ENCODE data around the gene HDGFL2. TPM values are rescaled to one million over a fixed set of nuclear protein-coding genes. Genes with fewer than 3 reads are reported as not detected.

The HDGFL2 gene
- total and polyA plus RNA-seq, 10 of the 15 experiments (the other 5 are each of a cell fraction or from before 2014, with no cell fraction given): 0.16 to 56.9 (median 25.3) TPM

GRCh38 chr19:4428326-4428975 is 43.6 kb upstream of the HDGFL2 start (continued):
- TF ChIP-seq MYC (IDR thresholded peaks at IDR 0.05; ENCODE audit: insufficient read depth, insufficient read length, insufficient replicate concordance, low read length, severe bottlenecking): no peak
- no peak for TF ChIP-seq CBX3 (IDR thresholded peaks at IDR 0.05; ENCODE audit: borderline replicate concordance, low read depth)
- TF ChIP-seq GATAD2B (conservative IDR thresholded peaks at IDR 0.05; ENCODE audit: low read depth): no peak

GRCh38 chr19:4429256-4429655 is 42.8 kb upstream of the HDGFL2 start:
- Histone ChIP-seq H3K9me3 (replicated peaks; ENCODE audit: control insufficient read depth, insufficient read depth, low read length) (no peaks in the 10 kb centered on the region), H3K4me3 (no peak overlapping the region), H3K27ac (ENCODE audit: control insufficient read depth, insufficient read depth) (no peak overlapping the region; the same call in 1 of the 2 replicates), H3K79me2 (ENCODE audit: control insufficient read depth, insufficient read depth, low read length) (no peaks in the 10 kb centered on the region), H3K27me3 (replicated peaks in 1 of 2; ENCODE audit: control insufficient read depth in 2 of 2, insufficient read depth in 2 of 2, low read length in 1 of 2) (no peaks in the 10 kb centered on the region), H3K4me1 (ENCODE audit: control insufficient read depth, insufficient read depth, low read length) (peaks cover 21% of the 10 kb centered on the region), H3K36me3 (ENCODE audit: control insufficient read depth in 2 of 2, insufficient read depth in 2 of 2, low read length in 1 of 2) (peaks cover 14 to 33% of the 10 kb centered on the region in 2 experiments; a peak in 3 of 4 replicates), H3K4me2 (ENCODE audit: control insufficient read depth, insufficient read depth) (no peak overlapping the region), H4K20me1 (ENCODE audit: control insufficient read depth, insufficient read depth) (no peaks in the 10 kb centered on the region), H2AFZ (ENCODE audit: control insufficient read depth, low read depth, low read length) (no peak overlapping the region), H3K9ac (ENCODE audit: control insufficient read depth, insufficient read depth, low read length) (no peak overlapping the region)
- ChIA-PET SMC1A (ENCODE audit: uncharacterized antibody, unreplicated experiment) (no interaction called here), RAD21 (ENCODE audit: unreplicated experiment) (no interaction called here), CTCF (no interaction called here), POLR2A (no interaction called here)
- FAIRE-seq (no peak), ATAC-seq (no peak), DNase-seq (ENCODE audit: low read depth, low spot score) (no peak)
- over 99% methylated on average over 16 of the region's 16 CpGs for WGBS (ENCODE audit: insufficient coverage, insufficient replicate concordance, low lambda C conversion rate, missing lambda C conversion rate)
- no TSS peak for BruUV-seq (replicated peaks)
- no peak for TF ChIP-seq FOS (IDR thresholded peaks at IDR 0.05; ENCODE audit: borderline replicate concordance, extremely low read depth, insufficient read length)
- TF ChIP-seq MEF2B (IDR thresholded peaks at IDR 0.05; ENCODE audit: partially characterized antibody, poor library complexity, severe bottlenecking): no peak
- no peak for TF ChIP-seq YY1 (IDR thresholded peaks at IDR 0.05; ENCODE audit: low read depth, low read length)
- TF ChIP-seq RAD21 (IDR thresholded peaks at IDR 0.05; ENCODE audit: insufficient read depth, low read depth, low read length): no peak
- in situ Hi-C loops (cut with MboI): no loop called here
- intact Hi-C loops (cut with micrococcal nuclease; ENCODE audit: unreplicated experiment): no loop called here

All from GM12878 (cell line).